IPS-NIHi7 (cell line): Measurements from ENCODE around the gene PLXND1.
A peak's percentile ranks its signal among the peaks of the same experiment; 100 is the strongest.
"Not testable (repeated sequence)": the region's sequence is repeated elsewhere in the genome, so short reads cannot be mapped to it uniquely, and the experiment has no call there.

Experiments
- DNase-seq: peaks from one replicate; pipeline ENCODE4 v3.0.0; 2012; ENCODE audit warnings: mixed read lengths; ENCODE audit errors: extremely low spot score

Gene PLXND1

GRCh38 chr3:129548104-129548965 lies 58.1 kb downstream of the PLXND1 start:
- DNase-seq: no peak

GRCh38 chr3:129547241-129547640 lies 59.2 kb downstream of the PLXND1 start:
- no peak for DNase-seq

GRCh38 chr3:129545951-129546350 lies 60.5 kb downstream of the PLXND1 start:
- DNase-seq: not testable (repeated sequence)

GRCh38 chr3:129543999-129544398 lies 62.5 kb downstream of the PLXND1 start:
- no peak for DNase-seq

- no peak for DNase-seq
Measured at GRCh38 chr3:129543156-129543790, 63.2 kb downstream of the PLXND1 start, which contains the start of gene H1-8. Gene H1-8 (plus strand): TSS chr3:129543175. CDS start chr3:129543219, 44 bp downstream.

GRCh38 chr3:129542747-129543146 lies 63.7 kb downstream of the PLXND1 start:
- no peak for DNase-seq

GRCh38 chr3:129540776-129541516 lies 65.5 kb downstream of the PLXND1 start:
- no peak for DNase-seq

GRCh38 chr3:129539206-129539605 lies 67.3 kb downstream of the PLXND1 start:
- no peak for DNase-seq

- DNase-seq: no peak
Measured at GRCh38 chr3:129536804-129537203, 69.7 kb downstream of the PLXND1 start.

GRCh38 chr3:129536374-129536667 lies 70.2 kb downstream of the PLXND1 start:
- DNase-seq: no peak

GRCh38 chr3:129535075-129535474 lies 71.4 kb downstream of the PLXND1 start:
- DNase-seq: no peak

- peak; percentile 58 for DNase-seq
Measured at GRCh38 chr3:129534428-129535027, 71.9 kb downstream of the PLXND1 start.

- no peak for DNase-seq
Measured at GRCh38 chr3:129533406-129533805, 73.1 kb downstream of the PLXND1 start.

- DNase-seq: no peak
Measured at GRCh38 chr3:129532261-129532660, 74.2 kb downstream of the PLXND1 start.

GRCh38 chr3:129531699-129532098 lies 74.8 kb downstream of the PLXND1 start:
- no peak for DNase-seq

GRCh38 chr3:129530821-129531220 lies 75.7 kb downstream of the PLXND1 start:
- no peak for DNase-seq

GRCh38 chr3:129530251-129530791 lies 76.2 kb downstream of the PLXND1 start:
- peak; percentile 75 for DNase-seq

GRCh38 chr3:129529436-129530210 lies 76.9 kb downstream of the PLXND1 start:
- DNase-seq: no peak

- no peak for DNase-seq
Measured at GRCh38 chr3:129528589-129529100, 77.8 kb downstream of the PLXND1 start, which contains the start of gene RHO. Gene RHO (plus strand): TSS chr3:129528639. CDS start chr3:129528734, 95 bp downstream.

GRCh38 chr3:129527262-129527661 lies 79.2 kb downstream of the PLXND1 start:
- DNase-seq: no peak
